Rectal smooth muscle tissue (tissue), 1 donor: ENCODE measurements around the gene PAX3.

ENCODE experiments used
- H3K27ac ChIP-seq: one replicate; pipeline ENCODE4 v1.7.0; 2013; ENCODE audit warnings: low read depth, low read length, inconsistent platforms
- H3K27me3 ChIP-seq: one replicate; pipeline ENCODE4 v1.7.0; 2013; ENCODE audit warnings: low read length; ENCODE audit not compliant: control insufficient read depth, insufficient read depth
- H3K36me3 ChIP-seq: one replicate; pipeline ENCODE4 v1.7.0; 2013; ENCODE audit warnings: low read length; ENCODE audit not compliant: control insufficient read depth, insufficient read depth
- H3K4me1 ChIP-seq: one replicate; pipeline ENCODE4 v1.7.0; 2013; ENCODE audit warnings: low read length; ENCODE audit not compliant: control insufficient read depth, insufficient read depth
- H3K4me3 ChIP-seq: one replicate; pipeline ENCODE4 v1.7.0; 2013; ENCODE audit warnings: low read length
- H3K9ac ChIP-seq: one replicate; pipeline ENCODE4 v1.7.0; 2013; ENCODE audit warnings: low read length

Gene PAX3

GRCh38 chr2:222306393-222307142 is 7.8 kb upstream of the PAX3 start:
- H3K27me3 ChIP-seq: peaks cover 67% of the 10 kb centered on the region
- H3K36me3 ChIP-seq: no peaks in the 10 kb centered on the region
- peaks cover 2% of the 10 kb centered on the region for H3K4me1 ChIP-seq
- H3K27ac ChIP-seq: no peak overlapping the region
- no peak overlapping the region for H3K9ac ChIP-seq
- H3K4me3 ChIP-seq: peak overlapping the region; percentile 63

- H3K27me3 ChIP-seq: peaks cover 66% of the 10 kb centered on the region
- H3K9ac ChIP-seq: no peak overlapping the region
- no peak overlapping the region for H3K27ac ChIP-seq
- H3K4me1 ChIP-seq: peaks cover 2% of the 10 kb centered on the region
- H3K36me3 ChIP-seq: no peaks in the 10 kb centered on the region
- H3K4me3 ChIP-seq: peak overlapping the region; percentile 63
Measured at GRCh38 chr2:222305516-222306392, 7.0 kb upstream of the PAX3 start.

- H3K27ac ChIP-seq: no peak overlapping the region
- H3K9ac ChIP-seq: no peak overlapping the region
- H3K4me1 ChIP-seq: peaks cover 2% of the 10 kb centered on the region
- H3K36me3 ChIP-seq: no peaks in the 10 kb centered on the region
- H3K4me3 ChIP-seq: peak overlapping the region; percentile 63
- peaks cover 71% of the 10 kb centered on the region for H3K27me3 ChIP-seq
Measured at GRCh38 chr2:222304737-222305515, 6.1 kb upstream of the PAX3 start.

- peaks cover 2% of the 10 kb centered on the region for H3K4me1 ChIP-seq
- no peaks in the 10 kb centered on the region for H3K36me3 ChIP-seq
- H3K4me3 ChIP-seq: peak overlapping the region; percentile 22
- no peak overlapping the region for H3K27ac ChIP-seq
- peaks cover 78% of the 10 kb centered on the region for H3K27me3 ChIP-seq
- H3K9ac ChIP-seq: no peak overlapping the region
Measured at GRCh38 chr2:222303828-222304736, 5.3 kb upstream of the PAX3 start.

GRCh38 chr2:222303045-222303827 is 4.4 kb upstream of the PAX3 start:
- no peak overlapping the region for H3K9ac ChIP-seq
- H3K27me3 ChIP-seq: peaks cover 84% of the 10 kb centered on the region
- no peaks in the 10 kb centered on the region for H3K36me3 ChIP-seq
- H3K4me3 ChIP-seq: no peak overlapping the region
- peaks cover 2% of the 10 kb centered on the region for H3K4me1 ChIP-seq
- H3K27ac ChIP-seq: no peak overlapping the region

GRCh38 chr2:222302178-222303018 is 3.6 kb upstream of the PAX3 start:
- Histone ChIP-seq H3K36me3 (no peaks in the 10 kb centered on the region), H3K4me3 (no peak overlapping the region), H3K4me1 (peaks cover 2% of the 10 kb centered on the region), H3K27ac (no peak overlapping the region), H3K9ac (no peak overlapping the region), H3K27me3 (peaks cover 81% of the 10 kb centered on the region)

- Histone ChIP-seq H3K27me3 (peaks cover 81% of the 10 kb centered on the region), H3K4me1 (peaks cover 2% of the 10 kb centered on the region), H3K4me3 (no peak overlapping the region), H3K27ac (no peak overlapping the region), H3K9ac (no peak overlapping the region), H3K36me3 (no peaks in the 10 kb centered on the region)
Measured at GRCh38 chr2:222301796-222302118, 3.0 kb upstream of the PAX3 start.

- H3K27me3 ChIP-seq: peaks cover 79% of the 10 kb centered on the region
- H3K4me3 ChIP-seq: no peak overlapping the region
- H3K9ac ChIP-seq: no peak overlapping the region
- no peak overlapping the region for H3K27ac ChIP-seq
- no peaks in the 10 kb centered on the region for H3K36me3 ChIP-seq
- H3K4me1 ChIP-seq: peaks cover 2% of the 10 kb centered on the region
Measured at GRCh38 chr2:222301053-222301795, 2.4 kb upstream of the PAX3 start.

GRCh38 chr2:222300726-222301052 is 1.9 kb upstream of the PAX3 start:
- H3K27ac ChIP-seq: no peak overlapping the region
- no peak overlapping the region for H3K4me3 ChIP-seq
- peaks cover 2% of the 10 kb centered on the region for H3K4me1 ChIP-seq
- no peaks in the 10 kb centered on the region for H3K36me3 ChIP-seq
- H3K27me3 ChIP-seq: peaks cover 78% of the 10 kb centered on the region
- no peak overlapping the region for H3K9ac ChIP-seq

GRCh38 chr2:222299906-222300725 is 1.3 kb upstream of the PAX3 start:
- Histone ChIP-seq H3K36me3 (no peaks in the 10 kb centered on the region), H3K27me3 (peaks cover 81% of the 10 kb centered on the region), H3K9ac (no peak overlapping the region), H3K27ac (no peak overlapping the region), H3K4me3 (no peak overlapping the region), H3K4me1 (no peaks in the 10 kb centered on the region)
